Neural progenitor cell (in vitro differentiated cells): ENCODE data around the gene SH3D21. TPM values are rescaled to one million over a fixed set of nuclear protein-coding genes. Genes with fewer than 3 reads are reported as not detected.

Experiments
- DNase-seq: peaks from one replicate; pipeline ENCODE4 v3.0.0-alpha.2; 2016; ENCODE audit warnings: low spot score
- H2AFZ ChIP-seq: fragments of 200-600 bp; sonication (generic); replicated peaks from 2 replicates; pipeline ENCODE4 v1.6.1; 2016; ENCODE audit warnings: antibody characterized with exemption
- H3F3A ChIP-seq: fragments of 200-600 bp; sonication (generic); 2 replicates; pipeline ENCODE4 v1.6.1; 2016; ENCODE audit warnings: antibody characterized with exemption, low read depth
- H3K27ac ChIP-seq: fragments of 200-600 bp; sonication (generic); 2 replicates; pipeline ENCODE4 v1.5.1; 2016; ENCODE audit warnings: mild to moderate bottlenecking
- H3K27me3 ChIP-seq: fragments of 200-600 bp; sonication (generic); 2 replicates; pipeline ENCODE4 v1.6.1; 2016; ENCODE audit warnings: mild to moderate bottlenecking, moderate library complexity
- H3K36me3 ChIP-seq: fragments of 200-600 bp; sonication (generic); 2 replicates; pipeline ENCODE4 v1.5.1; 2016
- H3K4me1 ChIP-seq: fragments of 200-600 bp; sonication (generic); 2 replicates; pipeline ENCODE4 v1.6.1; 2016; ENCODE audit warnings: mixed run types
- H3K4me2 ChIP-seq: fragments of 200-600 bp; sonication (generic); 2 replicates; pipeline ENCODE4 v1.6.1; 2016
- H3K4me3 ChIP-seq: fragments of 200-600 bp; sonication (generic); 2 replicates; pipeline ENCODE4 v1.5.1; 2016
- H3K79me2 ChIP-seq: fragments of 200-600 bp; sonication (generic); 2 replicates; pipeline ENCODE4 v1.6.1; 2016; ENCODE audit warnings: low read depth
- H3K9ac ChIP-seq: fragments of 200-600 bp; sonication (generic); 2 replicates; pipeline ENCODE4 v1.6.1; 2016
- H3K9me3 ChIP-seq: fragments of 200-600 bp; sonication (generic); 2 replicates; pipeline ENCODE4 v1.5.1; 2016; ENCODE audit warnings: low read depth
- H4K20me1 ChIP-seq: fragments of 200-600 bp; sonication (generic); 2 replicates; pipeline ENCODE4 v1.6.1; 2016; ENCODE audit warnings: low read depth
- H3K27ac Mint-ChIP-seq: 3 replicates; pipeline ENCODE4 v1.8.0; 2021; ENCODE audit warnings: mixed read lengths
- H3K27me3 Mint-ChIP-seq: 2 replicates; pipeline ENCODE4 v1.8.0; 2022; ENCODE audit warnings: low read depth, mild to moderate bottlenecking, inconsistent platforms, moderate library complexity, mixed read lengths; ENCODE audit not compliant: insufficient read depth
- H3K36me3 Mint-ChIP-seq: 3 replicates; pipeline ENCODE4 v1.8.0; 2021; ENCODE audit warnings: mixed read lengths
- H3K4me1 Mint-ChIP-seq: 3 replicates; pipeline ENCODE4 v1.8.0; 2021; ENCODE audit warnings: mixed read lengths
- H3K4me3 Mint-ChIP-seq: 3 replicates; pipeline ENCODE4 v1.8.0; 2021; ENCODE audit warnings: mild to moderate bottlenecking, moderate library complexity, mixed read lengths
- H3K9me3 Mint-ChIP-seq: 3 replicates; pipeline ENCODE4 v1.8.0; 2020; ENCODE audit warnings: mixed read lengths
- EZH2 ChIP-seq: fragments of 200-600 bp; sonication (generic); IDR thresholded peaks from 2 replicates; pipeline ENCODE4 v1.6.1; 2017; ENCODE audit warnings: antibody characterized with exemption, mild to moderate bottlenecking, moderate library complexity
- EZH2phosphoT487 ChIP-seq: fragments of 200-600 bp; sonication (generic); IDR thresholded peaks from 2 replicates; pipeline ENCODE4 v1.6.1; 2017; ENCODE audit warnings: antibody characterized with exemption
- total RNA-seq: library from RNA; depleted of rRNA; stranded (reverse); fragments of >200 nt; gene quantifications from 2 replicates; pipeline ENCODE4 v1.2.3, GENCODE V29; 2015; ENCODE audit warnings: low replicate concordance
- TF ChIP-seq, protein P1 (sequence below): fragments of 200-600 bp; sonication (generic); IDR thresholded peaks from 2 replicates; pipeline ENCODE4 v1.5.1; 2017; ENCODE audit warnings: antibody characterized with exemption, mild to moderate bottlenecking

SH3D21 gene
- total RNA-seq, 1 donor from 2014 or later = 6.1 TPM

GRCh38 chr1:36258960-36259344 is 47.2 kb upstream of the SH3D21 start:
- Histone ChIP-seq H3K27me3 (no peaks in the 10 kb centered on the region), H3K4me2 (no peak overlapping the region), H3F3A (peaks cover 8% of the 10 kb centered on the region), H4K20me1 (peaks cover 80% of the 10 kb centered on the region), H3K36me3 (no peaks in the 10 kb centered on the region), H3K9ac (no peak overlapping the region), H3K4me3 (no peak overlapping the region), H2AFZ (no peak overlapping the region), H3K4me1 (no peaks in the 10 kb centered on the region), H3K79me2 (peaks cover 90% of the 10 kb centered on the region), H3K27ac (no peak overlapping the region), H3K9me3 (no peaks in the 10 kb centered on the region)
- TF ChIP-seq EZH2 = no peak
- TF ChIP-seq, protein P1, sequence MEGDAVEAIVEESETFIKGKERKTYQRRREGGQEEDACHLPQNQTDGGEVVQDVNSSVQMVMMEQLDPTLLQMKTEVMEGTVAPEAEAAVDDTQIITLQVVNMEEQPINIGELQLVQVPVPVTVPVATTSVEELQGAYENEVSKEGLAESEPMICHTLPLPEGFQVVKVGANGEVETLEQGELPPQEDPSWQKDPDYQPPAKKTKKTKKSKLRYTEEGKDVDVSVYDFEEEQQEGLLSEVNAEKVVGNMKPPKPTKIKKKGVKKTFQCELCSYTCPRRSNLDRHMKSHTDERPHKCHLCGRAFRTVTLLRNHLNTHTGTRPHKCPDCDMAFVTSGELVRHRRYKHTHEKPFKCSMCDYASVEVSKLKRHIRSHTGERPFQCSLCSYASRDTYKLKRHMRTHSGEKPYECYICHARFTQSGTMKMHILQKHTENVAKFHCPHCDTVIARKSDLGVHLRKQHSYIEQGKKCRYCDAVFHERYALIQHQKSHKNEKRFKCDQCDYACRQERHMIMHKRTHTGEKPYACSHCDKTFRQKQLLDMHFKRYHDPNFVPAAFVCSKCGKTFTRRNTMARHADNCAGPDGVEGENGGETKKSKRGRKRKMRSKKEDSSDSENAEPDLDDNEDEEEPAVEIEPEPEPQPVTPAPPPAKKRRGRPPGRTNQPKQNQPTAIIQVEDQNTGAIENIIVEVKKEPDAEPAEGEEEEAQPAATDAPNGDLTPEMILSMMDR = no peak
- no peak for TF ChIP-seq EZH2phosphoT487
- Mint-ChIP-seq H3K27ac (no peak overlapping the region), H3K27me3 (no peaks in the 10 kb centered on the region), H3K4me1 (no peaks in the 10 kb centered on the region), H3K4me3 (no peak overlapping the region), H3K9me3 (no peaks in the 10 kb centered on the region), H3K36me3 (peaks cover 28% of the 10 kb centered on the region)
- no peak for DNase-seq

GRCh38 chr1:36268981-36269380 is 37.2 kb upstream of the SH3D21 start:
- no peaks in the 10 kb centered on the region for H3K9me3 ChIP-seq

DNA sequence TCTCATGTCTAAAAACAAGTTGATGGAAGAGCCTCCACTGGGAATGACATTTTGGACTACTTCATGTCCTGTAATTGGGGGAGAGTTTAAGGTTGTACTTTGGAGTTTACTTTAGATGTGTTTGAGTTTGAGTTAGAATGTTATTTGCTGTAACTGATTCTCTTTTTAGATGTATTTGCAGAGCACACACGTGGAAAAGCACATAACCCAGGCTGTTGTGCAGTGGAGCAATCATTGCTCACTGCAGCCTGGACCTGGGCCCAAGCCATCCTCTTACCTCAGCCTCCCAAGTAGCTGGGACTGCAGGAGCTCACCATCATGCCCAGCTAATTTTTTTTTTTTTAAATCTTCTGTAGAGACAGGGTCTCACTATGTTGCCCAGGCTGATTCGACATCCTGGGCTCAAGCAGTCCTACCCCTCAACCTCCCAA is 36.7 kb upstream of the SH3D21 start:
- TF ChIP-seq EZH2 = no peak
- TF ChIP-seq, protein P1 = no peak
- TF ChIP-seq EZH2phosphoT487 = no peak
- no peak overlapping the region for H3K4me3 Mint-ChIP-seq
- H3K4me2 ChIP-seq = no peak overlapping the region
- no peaks in the 10 kb centered on the region for H3F3A ChIP-seq
- H3K4me1 Mint-ChIP-seq = no peaks in the 10 kb centered on the region
- no peaks in the 10 kb centered on the region for H3K4me1 ChIP-seq
- H3K27ac ChIP-seq = no peak overlapping the region
- no peaks in the 10 kb centered on the region for H3K9me3 ChIP-seq
- no peaks in the 10 kb centered on the region for H3K27me3 Mint-ChIP-seq
- no peak overlapping the region for H3K27ac Mint-ChIP-seq
- H4K20me1 ChIP-seq = peaks cover 61% of the 10 kb centered on the region
- no peak overlapping the region for H3K9ac ChIP-seq
- no peaks in the 10 kb centered on the region for H3K27me3 ChIP-seq
- no peak overlapping the region for H3K4me3 ChIP-seq
- H3K36me3 ChIP-seq = peaks cover 5% of the 10 kb centered on the region
- H3K9me3 Mint-ChIP-seq = no peaks in the 10 kb centered on the region
- H3K36me3 Mint-ChIP-seq = peaks cover 22% of the 10 kb centered on the region
- H2AFZ ChIP-seq = no peak overlapping the region
- no peak for DNase-seq
- H3K79me2 ChIP-seq = peaks cover 97% of the 10 kb centered on the region

More at GRCh38 chr1:36268981-36269380, 37.2 kb upstream of the SH3D21 start:
- peaks cover 61% of the 10 kb centered on the region for H4K20me1 ChIP-seq
- no peak overlapping the region for H3K4me3 ChIP-seq
- no peaks in the 10 kb centered on the region for H3K27me3 ChIP-seq
- no peak overlapping the region for H3K27ac Mint-ChIP-seq
- H3K9ac ChIP-seq = no peak overlapping the region
- H3K4me1 ChIP-seq = no peaks in the 10 kb centered on the region
- H3K4me3 Mint-ChIP-seq = no peak overlapping the region
- H3F3A ChIP-seq = no peaks in the 10 kb centered on the region
- H3K9me3 Mint-ChIP-seq = no peaks in the 10 kb centered on the region
- H3K27me3 Mint-ChIP-seq = no peaks in the 10 kb centered on the region
- no peak overlapping the region for H3K27ac ChIP-seq
- no peak overlapping the region for H3K4me2 ChIP-seq
- no peak overlapping the region for H2AFZ ChIP-seq
- peaks cover 5% of the 10 kb centered on the region for H3K36me3 ChIP-seq
- no peak for DNase-seq
- TF ChIP-seq EZH2 = no peak
- TF ChIP-seq, protein P1 = no peak
- no peak for TF ChIP-seq EZH2phosphoT487
- peaks cover 18% of the 10 kb centered on the region for H3K36me3 Mint-ChIP-seq
- peaks cover 97% of the 10 kb centered on the region for H3K79me2 ChIP-seq
- no peaks in the 10 kb centered on the region for H3K4me1 Mint-ChIP-seq
